Muscle of leg (tissue), 11 donors: Measurements from ENCODE around the gene ERI3. TPM values are rescaled to one million over a fixed set of nuclear protein-coding genes. Genes with fewer than 3 reads are reported as not detected.
A peak's percentile ranks its signal among the peaks of the same experiment; 100 is the strongest.

Source experiments
- DNase-seq: peaks from one replicate; pipeline ENCODE4 v3.0.0; 2013
- H3K27ac ChIP-seq: one replicate; pipeline ENCODE4 v1.5.1; 2013; ENCODE audit warnings: mild to moderate bottlenecking, low read length, control low read depth
- H3K27me3 ChIP-seq: one replicate; pipeline ENCODE4 v1.6.1; 2013; ENCODE audit warnings: low read length; ENCODE audit not compliant: control insufficient read depth, insufficient read depth
- H3K36me3 ChIP-seq: one replicate; pipeline ENCODE4 v1.6.1; 2013; ENCODE audit warnings: low read length; ENCODE audit not compliant: control insufficient read depth, insufficient read depth
- H3K4me1 ChIP-seq: one replicate; pipeline ENCODE4 v1.6.1; 2013; ENCODE audit warnings: low read length; ENCODE audit not compliant: control insufficient read depth, insufficient read depth
- H3K4me3 ChIP-seq: one replicate; pipeline ENCODE4 v1.5.1; 2013; ENCODE audit warnings: low read length, control low read depth
- H3K9me3 ChIP-seq: replicated peaks from 2 replicates; pipeline ENCODE4 v1.6.1; 2013; ENCODE audit warnings: low read depth, low read length; ENCODE audit not compliant: control insufficient read depth
- WGBS: methylation state at CpG from one replicate; pipeline ENCODE4 v1.1.5; 2013; ENCODE audit warnings: missing lambda C conversion rate; ENCODE audit not compliant: insufficient coverage; 5-methylcytosine and 5-hydroxymethylcytosine counted together
- polyA plus RNA-seq, 8 donors: library from polyadenylated mRNA; unstranded; fragments of 120-200 nt; gene quantifications; one replicate each; pipeline versions ENCODE4 v1.2.1 to v1.2.3, GENCODE V29; 2013; ENCODE audit warnings: inconsistent platforms in 1 of 8, low replicate concordance in 1 of 8; ENCODE audit not compliant: insufficient read length in 8 of 8, insufficient read depth in 1 of 8
- total RNA-seq: library from RNA; stranded (reverse); fragments of 120-200 nt; gene quantifications from one replicate; pipeline ENCODE4 v1.2.4, GENCODE V29; 2013

ERI3 gene
- total and polyA plus RNA-seq, 9 donors, result 46.7 to 57.2 (median 52.1) TPM

DNA sequence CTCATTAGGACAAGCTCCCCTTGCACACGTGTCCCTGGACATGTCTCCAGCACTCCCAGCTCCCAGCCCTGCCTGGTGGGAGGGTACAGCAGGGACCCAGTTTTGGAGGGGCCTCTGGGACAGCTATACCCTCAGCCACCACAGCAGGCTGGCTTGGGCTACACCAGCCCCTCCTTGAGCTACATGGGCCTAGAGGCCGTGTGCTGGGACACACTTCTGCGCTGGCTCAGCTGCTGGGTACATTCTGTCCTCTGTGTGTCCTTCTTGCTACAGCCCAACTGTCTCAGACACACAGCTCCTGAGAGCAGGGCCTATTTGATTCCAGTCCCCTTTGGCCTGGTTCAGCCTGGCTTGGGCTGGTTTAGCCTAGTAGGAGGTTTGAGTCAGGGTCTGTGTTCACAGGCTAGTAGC lies 115.1 kb downstream of the ERI3 start:
- no peaks in the 10 kb centered on the region for H3K9me3 ChIP-seq
- H3K27me3 ChIP-seq, result no peaks in the 10 kb centered on the region
- peak; percentile 69 for DNase-seq
- H3K4me3 ChIP-seq, result no peak overlapping the region
- peaks cover 38% of the 10 kb centered on the region for H3K4me1 ChIP-seq
- H3K27ac ChIP-seq, result peak overlapping the region; percentile 84
- 58% methylated on average over 3 of the region's 3 CpGs for WGBS
- H3K36me3 ChIP-seq, result peaks cover 41% of the 10 kb centered on the region

DNA sequence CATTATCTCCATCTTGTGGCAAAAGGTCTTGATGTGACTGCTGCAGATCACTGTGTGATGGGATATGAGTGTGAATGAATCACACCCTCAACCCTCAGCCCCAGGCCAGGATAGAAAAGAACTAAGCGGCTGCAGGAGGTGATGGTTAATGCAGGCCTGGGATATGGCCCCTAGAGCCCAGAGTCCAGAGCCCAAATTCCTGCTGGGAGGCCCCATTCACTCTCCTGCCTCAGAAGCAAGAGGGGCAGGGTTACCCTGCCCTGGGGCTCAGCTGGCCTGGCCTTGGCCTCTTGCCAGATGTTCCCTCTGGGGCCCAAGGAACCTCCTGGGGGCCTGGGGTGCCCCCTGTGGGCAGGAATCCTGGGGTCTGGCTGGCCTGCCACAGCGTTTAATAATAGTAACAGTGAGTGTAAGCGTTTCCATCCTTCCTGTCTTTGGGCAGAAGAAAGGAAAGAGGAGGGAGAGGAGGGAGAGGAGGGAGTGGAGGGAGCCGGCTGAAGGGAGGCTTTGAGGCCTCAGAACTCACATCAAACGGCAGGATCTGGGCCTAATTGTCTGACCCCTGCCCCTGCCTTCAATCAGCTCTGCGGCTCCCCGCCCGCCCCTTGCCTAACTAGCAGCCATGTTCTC lies 115.6 kb downstream of the ERI3 start:
- peaks cover 38% of the 10 kb centered on the region for H3K36me3 ChIP-seq
- H3K9me3 ChIP-seq, result no peaks in the 10 kb centered on the region
- H3K27me3 ChIP-seq, result no peaks in the 10 kb centered on the region
- H3K4me1 ChIP-seq, result peaks cover 38% of the 10 kb centered on the region
- DNase-seq, result peak; percentile 60
- WGBS, result 28% methylated on average over 6 of the region's 8 CpGs
- peak overlapping the region; percentile 84 for H3K27ac ChIP-seq
- H3K4me3 ChIP-seq, result no peak overlapping the region

DNA sequence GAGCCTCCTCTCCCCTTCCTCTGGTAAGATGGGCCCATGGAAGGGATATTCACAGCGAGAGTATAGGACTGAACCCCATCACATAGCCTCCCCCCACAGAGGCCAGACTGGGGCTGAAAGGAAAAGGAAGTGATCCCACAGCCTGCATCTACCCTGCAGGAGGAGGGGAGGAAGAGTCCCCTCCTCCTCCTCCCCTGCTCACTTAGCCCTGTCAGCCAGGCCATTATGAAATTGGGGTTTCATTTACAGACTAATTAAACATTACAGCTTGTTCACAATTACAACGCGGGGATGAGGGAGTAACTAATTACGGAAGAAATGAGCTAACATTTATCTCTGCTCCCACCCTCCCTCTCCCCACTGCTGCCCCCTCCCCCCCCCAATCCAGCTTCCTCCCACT lies 116.4 kb downstream of the ERI3 start:
- WGBS, result 64% methylated on average over 2 of the region's 4 CpGs
- Histone ChIP-seq H3K36me3 (peaks cover 33% of the 10 kb centered on the region), H3K27ac (peak overlapping the region; percentile 62), H3K4me1 (peaks cover 38% of the 10 kb centered on the region), H3K27me3 (no peaks in the 10 kb centered on the region), H3K9me3 (no peaks in the 10 kb centered on the region), H3K4me3 (no peak overlapping the region)
- DNase-seq, result no peak

DNA sequence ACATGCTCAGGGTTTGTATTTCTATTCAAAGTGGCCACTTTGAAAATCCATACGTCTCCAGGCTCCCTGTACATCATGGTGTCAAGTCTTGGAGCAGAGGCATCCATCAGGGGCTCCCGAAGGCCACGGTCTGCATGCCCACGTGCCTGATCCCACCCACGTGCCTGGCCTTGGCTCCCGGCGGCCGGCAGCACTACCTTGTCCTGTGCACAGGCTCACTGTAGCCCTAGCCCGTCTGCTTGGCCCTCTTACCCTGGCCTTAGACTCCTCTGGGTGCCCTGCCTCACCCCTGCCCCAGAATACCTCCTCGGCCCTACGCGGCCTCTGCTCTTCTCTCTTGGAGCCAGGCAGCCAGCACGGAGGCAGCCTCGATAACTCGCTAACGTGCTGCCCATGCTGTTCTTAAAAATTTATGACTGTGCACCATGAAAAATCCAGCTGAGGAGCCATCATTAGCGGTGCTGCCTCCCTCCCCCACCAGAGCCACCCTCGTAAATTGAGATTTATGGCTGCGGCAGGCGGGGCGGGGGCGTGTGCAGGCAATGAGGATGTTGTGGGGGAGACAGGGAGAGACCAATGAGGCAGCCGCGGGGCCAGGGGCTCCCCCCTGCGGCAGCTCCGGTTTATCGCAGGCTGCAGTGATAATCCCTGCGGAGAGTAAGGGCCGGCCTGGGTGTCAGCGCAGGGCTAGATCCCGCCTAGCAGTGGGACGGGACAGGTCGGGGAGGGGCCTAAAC lies 117.2 kb downstream of the ERI3 start:
- Histone ChIP-seq H3K9me3 (no peaks in the 10 kb centered on the region), H3K4me3 (no peak overlapping the region), H3K27me3 (no peaks in the 10 kb centered on the region), H3K36me3 (peaks cover 25% of the 10 kb centered on the region), H3K27ac (peak overlapping the region; percentile 62), H3K4me1 (peaks cover 38% of the 10 kb centered on the region)
- peak; percentile 69 for DNase-seq
- WGBS, result 17% methylated on average over 32 of the region's 33 CpGs

DNA sequence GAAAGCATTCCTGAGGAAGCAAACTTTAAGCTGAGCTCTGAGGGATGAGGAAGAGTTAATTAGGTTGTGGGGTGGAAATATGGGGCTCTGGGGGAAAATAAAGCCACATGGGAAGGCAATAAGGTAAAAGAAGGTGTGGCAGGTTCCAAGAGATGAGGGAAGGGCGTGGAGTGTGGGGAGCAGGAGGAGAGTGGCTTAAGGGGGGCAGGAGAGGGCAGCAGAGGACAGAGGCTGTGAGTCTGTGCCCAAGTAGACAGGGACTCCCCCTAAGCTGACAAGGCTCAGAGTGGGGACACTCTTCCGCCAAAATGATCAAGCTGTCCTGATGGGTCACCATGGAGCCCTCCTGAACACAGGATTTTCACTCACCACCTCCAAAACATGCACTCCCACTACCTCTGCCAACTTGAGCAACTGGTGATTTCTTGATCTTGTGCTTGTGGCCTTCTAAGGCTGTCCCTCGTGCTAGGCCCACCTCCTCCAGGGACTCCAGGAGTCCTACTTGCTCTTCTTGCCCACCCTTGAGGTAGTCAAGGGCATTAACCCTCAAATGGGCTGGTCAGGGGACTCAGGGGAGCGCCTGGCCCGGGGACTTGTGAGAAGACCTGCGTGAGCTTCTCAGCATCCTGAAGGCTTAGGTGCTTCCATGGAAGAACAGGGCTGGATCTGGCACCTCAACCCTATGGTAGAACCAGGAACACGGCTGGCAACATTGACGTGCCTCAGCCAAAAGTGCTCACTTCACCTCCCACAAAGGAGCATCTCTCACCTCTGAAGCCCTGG lies 118.4 kb downstream of the ERI3 start:
- H3K27ac ChIP-seq, result no peak overlapping the region
- no peaks in the 10 kb centered on the region for H3K9me3 ChIP-seq
- no peaks in the 10 kb centered on the region for H3K27me3 ChIP-seq
- peaks cover 22% of the 10 kb centered on the region for H3K36me3 ChIP-seq
- WGBS, result 98% methylated on average over 6 of the region's 8 CpGs
- H3K4me3 ChIP-seq, result no peak overlapping the region
- no peak for DNase-seq
- peaks cover 38% of the 10 kb centered on the region for H3K4me1 ChIP-seq

DNA sequence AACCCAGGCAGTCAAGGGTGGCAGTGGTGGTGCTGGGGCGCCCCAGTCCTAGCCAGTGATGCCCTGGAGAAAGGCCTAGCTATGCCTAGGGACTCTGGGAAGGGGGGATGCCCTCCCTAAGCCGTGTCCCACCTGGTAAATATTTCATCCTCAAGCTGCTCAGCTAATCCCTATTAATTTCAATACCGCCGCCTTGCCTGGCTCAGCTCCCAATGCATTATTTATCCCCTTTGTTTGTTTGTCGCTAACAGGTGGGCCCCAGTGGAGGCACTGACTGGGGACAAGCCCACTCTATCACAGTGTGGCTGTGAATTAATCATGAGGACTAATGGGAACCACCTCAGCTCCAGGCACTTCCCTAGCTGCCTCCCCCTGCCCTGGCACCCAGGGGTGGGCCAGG lies 119.2 kb downstream of the ERI3 start:
- Histone ChIP-seq H3K9me3 (no peaks in the 10 kb centered on the region), H3K4me1 (peaks cover 33% of the 10 kb centered on the region), H3K36me3 (peaks cover 20% of the 10 kb centered on the region), H3K4me3 (no peak overlapping the region), H3K27ac (no peak overlapping the region), H3K27me3 (no peaks in the 10 kb centered on the region)
- DNase-seq, result no peak
- WGBS, result no CpG with 5 or more reads among the region's 5 CpGs

DNA sequence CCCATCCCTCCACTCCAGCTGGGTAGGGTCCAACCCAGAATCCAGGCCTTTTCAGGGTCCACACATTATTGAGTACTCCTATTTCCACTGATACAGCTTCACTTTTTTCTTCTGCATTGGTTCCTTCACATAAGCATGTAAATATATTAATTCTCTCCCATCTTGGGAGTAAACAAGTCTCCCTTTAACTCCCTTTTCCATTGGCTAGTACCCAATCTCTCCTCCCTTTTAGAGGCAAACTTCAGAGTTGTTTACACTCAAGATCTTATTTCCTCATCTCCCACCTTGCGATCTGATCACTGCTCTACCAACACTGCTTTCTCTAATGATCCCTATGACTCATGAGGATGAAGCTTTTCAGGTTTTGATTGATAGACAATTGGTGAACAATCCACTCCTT lies 121.5 kb downstream of the ERI3 start:
- WGBS, result no CpG with 5 or more reads among the region's 1 CpG
- no peaks in the 10 kb centered on the region for H3K9me3 ChIP-seq
- peaks cover 19% of the 10 kb centered on the region for H3K36me3 ChIP-seq
- no peak for DNase-seq
- H3K27me3 ChIP-seq, result no peaks in the 10 kb centered on the region
- H3K27ac ChIP-seq, result no peak overlapping the region
- peaks cover 11% of the 10 kb centered on the region for H3K4me1 ChIP-seq
- H3K4me3 ChIP-seq, result no peak overlapping the region

DNA sequence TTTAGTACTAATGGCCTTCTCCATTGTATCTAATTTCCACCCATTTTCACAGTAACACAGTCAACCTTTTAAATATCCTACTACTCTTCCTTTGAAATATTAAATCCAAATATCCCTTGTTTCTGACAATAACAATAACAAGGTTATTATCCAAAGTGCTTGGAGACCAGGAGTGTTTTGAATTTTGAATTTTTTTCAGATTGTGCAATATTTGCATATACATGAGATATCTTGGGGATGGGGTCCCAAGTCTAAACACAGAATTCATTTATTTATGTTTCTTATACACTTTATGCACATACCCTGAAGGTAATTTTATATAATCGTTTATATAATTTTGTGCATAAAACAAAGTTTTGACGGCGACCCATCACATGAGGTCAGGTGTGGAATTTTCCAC lies 124.3 kb downstream of the ERI3 start:
- no peak for DNase-seq
- Histone ChIP-seq H3K9me3 (no peaks in the 10 kb centered on the region), H3K4me3 (no peak overlapping the region), H3K27me3 (no peaks in the 10 kb centered on the region), H3K4me1 (no peaks in the 10 kb centered on the region), H3K27ac (no peak overlapping the region), H3K36me3 (peaks cover 14% of the 10 kb centered on the region)
- 100% methylated on average over 2 of the region's 3 CpGs for WGBS

DNA sequence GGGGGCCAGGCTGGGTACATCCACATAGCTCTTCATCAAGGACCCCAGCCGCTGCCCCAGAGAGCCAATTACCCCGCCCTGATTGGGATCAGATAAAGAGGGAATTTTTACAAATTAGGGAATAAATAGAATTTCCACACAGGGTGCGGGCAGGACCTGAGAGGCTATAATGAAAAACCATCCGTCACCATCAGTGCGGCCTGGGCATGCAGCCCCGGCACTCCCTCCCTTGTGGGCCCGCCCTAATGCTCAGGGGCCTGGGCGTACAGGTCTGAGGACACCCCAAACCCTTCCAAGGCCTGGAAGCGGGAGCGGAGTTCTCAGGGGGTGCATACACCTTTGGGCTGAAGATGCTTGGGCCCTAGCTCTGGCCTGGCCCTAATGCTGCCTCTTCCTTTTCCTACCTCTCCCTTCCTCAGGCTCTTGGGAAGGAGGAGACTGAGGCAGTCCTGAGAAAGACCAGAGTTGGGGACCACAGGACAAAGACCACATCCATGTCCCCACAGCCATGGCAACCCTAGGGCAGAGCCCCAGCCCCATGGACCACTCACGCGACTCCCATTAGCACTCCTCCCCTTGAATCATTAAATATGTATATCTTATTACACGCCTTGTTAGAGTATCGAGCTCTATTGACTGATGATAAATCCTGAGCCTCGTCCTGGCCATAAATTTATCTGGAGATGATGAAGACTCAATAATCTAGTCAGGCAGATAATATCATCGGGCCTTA lies 125.5 kb downstream of the ERI3 start:
- Histone ChIP-seq H3K4me3 (no peak overlapping the region), H3K4me1 (peaks cover 3% of the 10 kb centered on the region), H3K27me3 (no peaks in the 10 kb centered on the region), H3K9me3 (no peaks in the 10 kb centered on the region), H3K36me3 (peaks cover 16% of the 10 kb centered on the region), H3K27ac (no peak overlapping the region)
- WGBS, result 96% methylated on average over 7 of the region's 16 CpGs
- no peak for DNase-seq

DNA sequence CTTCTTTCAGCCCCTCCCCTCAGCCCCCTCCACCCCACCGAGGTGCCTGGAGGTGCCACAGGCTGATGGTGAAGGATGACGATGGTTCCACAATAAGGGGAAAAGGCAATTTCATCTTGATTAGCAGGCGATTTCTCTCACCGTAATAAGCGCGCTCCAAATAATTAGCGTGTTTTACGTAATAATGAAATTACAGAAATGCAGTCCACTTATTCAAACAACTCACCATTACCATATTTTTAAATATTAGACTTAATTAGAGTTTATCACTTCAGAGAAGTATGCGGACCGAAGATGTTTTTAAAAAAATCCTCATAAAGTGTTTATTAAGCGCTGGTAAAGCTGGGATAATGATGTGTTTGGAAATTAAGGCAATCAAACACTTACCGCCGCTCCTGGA lies 126.8 kb downstream of the ERI3 start:
- Histone ChIP-seq H3K27ac (no peak overlapping the region), H3K4me3 (no peak overlapping the region), H3K4me1 (peaks cover 7% of the 10 kb centered on the region), H3K27me3 (no peaks in the 10 kb centered on the region), H3K9me3 (no peaks in the 10 kb centered on the region), H3K36me3 (peaks cover 16% of the 10 kb centered on the region)
- WGBS, result no CpG with 5 or more reads among the region's 13 CpGs
- DNase-seq, result no peak
